ENCODE measurements around the gene NDUFB2.
"Not testable (repeated sequence)": the region's sequence is repeated elsewhere in the genome, so short reads cannot be mapped to it uniquely, and the experiment has no call there.

Gene NDUFB2

DNA sequence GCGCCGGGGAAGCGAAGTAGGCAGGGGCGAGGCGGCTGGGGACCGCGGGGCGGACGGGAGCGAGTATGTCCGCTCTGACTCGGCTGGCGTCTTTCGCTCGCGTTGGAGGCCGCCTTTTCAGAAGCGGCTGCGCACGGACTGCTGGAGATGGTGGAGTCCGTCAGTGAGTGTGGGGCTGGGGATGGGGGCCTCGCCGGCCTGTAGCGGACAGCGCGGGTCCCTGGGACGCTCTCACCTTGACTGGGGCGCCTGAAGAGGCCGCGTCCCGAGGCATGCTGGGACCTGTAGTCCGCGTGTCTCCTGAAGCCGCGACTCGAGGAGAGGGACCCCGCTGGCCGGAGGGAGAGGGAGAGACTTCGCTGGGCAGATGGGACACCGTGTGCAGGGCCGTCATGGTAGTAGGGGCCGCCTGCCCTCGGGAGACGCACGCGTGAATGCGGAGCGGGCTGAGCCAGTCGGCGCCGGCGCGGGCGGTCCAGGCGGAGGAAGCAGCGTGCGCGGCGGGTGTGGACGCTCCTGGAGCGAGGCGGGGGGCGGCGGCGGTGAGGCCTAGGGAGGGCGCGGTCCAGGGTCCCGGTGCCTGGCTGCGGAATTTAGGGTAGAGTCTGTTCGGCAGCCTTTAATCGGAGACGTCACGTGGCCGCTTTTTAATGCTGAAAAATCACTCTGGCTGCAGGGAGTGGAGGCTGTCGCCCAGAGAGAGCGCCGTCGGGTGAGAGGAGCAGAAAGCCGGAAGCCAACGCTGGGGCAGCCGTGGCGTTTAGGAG, at the start of gene NDUFB2:
Gene NDUFB2, plus strand, starts transcription at position 29 of the 767 bp plus-strand sequence. Its CDS starts 37 bp downstream, at position 66.
- peak within 1 kb of the TSS; percentile 91 for H3K4me3 ChIP-seq (ENCODE audit: low read depth, low read length)

DNA sequence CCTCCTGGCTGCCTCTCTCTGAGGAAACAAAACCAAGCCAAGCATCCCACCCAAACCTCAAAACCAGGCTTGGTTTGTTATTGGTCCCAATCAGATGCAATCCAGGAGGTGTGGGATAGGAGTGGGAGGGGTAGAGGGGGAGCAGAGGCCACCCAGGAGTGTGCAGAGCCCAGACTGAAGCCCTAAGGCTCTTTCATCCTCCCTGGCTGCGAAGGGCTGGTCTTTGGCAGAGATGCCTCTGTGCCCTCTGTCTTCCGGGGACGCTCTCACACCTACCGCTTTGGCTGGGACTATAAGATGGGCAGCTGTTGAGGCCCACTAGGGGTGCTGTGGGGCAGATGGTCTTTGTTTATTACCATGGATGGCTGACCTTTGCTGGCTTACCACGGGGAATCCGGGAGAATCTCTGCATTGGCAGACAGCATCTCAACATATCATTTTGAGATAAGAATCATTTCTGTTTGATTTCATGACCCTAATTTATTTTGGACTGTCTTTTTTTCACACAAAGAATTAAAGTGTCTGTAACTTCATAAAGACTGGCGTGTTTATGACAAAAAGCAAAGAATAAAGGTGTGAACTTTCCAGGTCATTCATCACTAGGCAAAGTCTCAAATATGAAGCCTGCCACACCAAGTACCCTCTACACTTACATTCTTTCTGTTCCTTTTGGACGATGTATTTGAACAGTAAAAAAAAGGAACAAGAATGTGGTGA, 49.4 kb upstream of the NDUFB2 start:
- H3K4me3 ChIP-seq (ENCODE audit: low read depth, low read length): no peak overlapping the region

DNA sequence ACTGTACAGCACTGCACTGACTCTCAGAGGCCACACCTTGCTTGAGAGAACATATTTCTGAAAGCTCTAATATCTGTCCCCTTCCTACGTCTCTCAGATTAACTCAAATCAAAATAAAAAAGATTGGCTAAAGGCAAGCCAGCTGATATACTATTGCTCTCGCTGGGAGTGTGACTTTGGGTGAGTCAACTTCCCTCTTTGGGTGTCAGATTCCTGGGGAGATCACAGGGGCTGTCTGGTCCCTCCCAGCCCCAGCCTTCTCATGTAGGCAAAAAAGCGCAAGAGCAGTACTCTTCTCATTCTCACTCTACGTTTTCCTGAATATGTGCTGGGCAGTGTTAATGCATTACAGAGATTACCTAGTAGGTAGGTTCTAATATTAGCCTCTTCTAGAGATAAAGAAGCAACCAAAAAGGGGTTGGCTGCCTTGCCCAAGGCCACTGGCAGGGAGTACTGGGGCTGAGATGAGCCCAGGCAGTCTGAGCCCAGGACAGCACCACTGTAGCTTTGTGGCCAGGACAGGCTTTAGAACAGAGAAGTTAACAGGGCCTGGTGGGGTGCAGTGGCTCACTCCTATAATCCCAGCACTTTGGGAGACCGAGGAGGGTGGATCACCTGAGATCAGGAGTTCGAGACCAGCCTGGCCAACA, 46.8 kb upstream of the NDUFB2 start:
- no peak overlapping the region for H3K4me3 ChIP-seq (ENCODE audit: low read depth, low read length)

GRCh38 chr7:140650367-140650766, 46.1 kb upstream of the NDUFB2 start:
- H3K4me3 ChIP-seq (ENCODE audit: low read depth, low read length): no peak overlapping the region

- H3K4me3 ChIP-seq (ENCODE audit: low read depth, low read length): no peak overlapping the region
Observed at GRCh38 chr7:140653319-140654108, 43.0 kb upstream of the NDUFB2 start.

DNA sequence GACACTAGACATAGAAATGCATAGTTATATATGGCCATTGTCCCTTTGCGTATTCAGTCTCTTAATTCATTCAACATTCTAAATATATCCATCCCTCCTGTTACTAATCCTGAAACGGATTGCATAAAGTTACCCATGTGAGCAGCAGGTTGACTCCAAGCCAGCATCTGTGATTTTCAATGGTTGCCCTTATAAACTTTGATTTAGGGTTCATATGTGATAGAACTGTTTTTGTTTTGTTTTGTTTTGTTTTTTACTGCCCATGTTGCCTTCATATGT, 42.5 kb upstream of the NDUFB2 start:
- no peak overlapping the region for H3K4me3 ChIP-seq (ENCODE audit: low read depth, low read length)

- H3K4me3 ChIP-seq (ENCODE audit: low read depth, low read length): no peak overlapping the region
Observed at GRCh38 chr7:140654661-140655060, 41.8 kb upstream of the NDUFB2 start.

GRCh38 chr7:140655511-140656408, 40.7 kb upstream of the NDUFB2 start:
- no peak overlapping the region for H3K4me3 ChIP-seq (ENCODE audit: low read depth, low read length)

DNA sequence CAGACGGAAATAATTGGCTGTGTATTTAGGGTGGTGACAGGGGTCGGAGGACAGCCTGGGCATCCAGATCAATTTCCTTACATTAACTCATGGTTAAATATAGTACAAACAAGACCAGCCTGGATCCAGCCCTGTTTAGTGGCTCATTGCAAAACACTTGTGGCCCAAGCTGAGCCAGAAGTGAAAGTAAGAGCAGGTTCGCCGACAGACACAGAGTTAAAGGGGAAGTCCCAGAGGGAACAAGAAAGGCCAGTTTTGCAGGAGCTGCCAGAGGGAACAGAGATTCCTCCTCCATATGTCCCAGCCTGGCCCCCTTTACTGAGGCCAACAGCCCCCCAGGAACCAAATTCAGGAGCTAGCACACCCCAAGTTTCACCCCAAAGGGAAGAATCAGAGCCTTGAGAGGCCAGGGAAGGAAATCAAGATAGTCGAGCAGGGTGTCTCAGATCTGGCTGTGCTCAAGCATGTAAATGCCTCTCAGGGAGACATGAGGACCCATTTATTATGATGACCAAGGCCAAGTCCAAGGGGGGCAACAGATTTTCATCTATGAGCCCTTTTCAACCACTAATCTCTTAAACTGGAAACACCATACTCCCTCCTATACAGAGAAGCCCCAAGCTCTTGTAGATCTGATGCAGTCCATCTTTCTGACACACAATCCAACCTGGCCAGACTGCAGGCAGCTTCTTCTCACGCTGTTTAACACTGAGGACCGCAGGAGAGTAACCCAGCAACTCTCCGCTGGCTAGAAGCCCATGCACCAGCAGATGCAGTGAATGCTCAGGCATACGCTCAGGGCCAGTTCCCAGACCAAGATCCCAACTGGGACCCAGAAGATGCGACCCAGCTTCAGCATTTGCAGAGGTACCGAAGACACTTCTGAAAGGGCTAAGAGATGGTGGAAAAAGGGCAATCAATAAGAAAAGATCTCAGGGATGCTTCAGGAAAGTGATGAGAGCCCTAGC, 39.7 kb upstream of the NDUFB2 start:
- no peak overlapping the region for H3K4me3 ChIP-seq (ENCODE audit: low read depth, low read length)

- no peak overlapping the region for H3K4me3 ChIP-seq (ENCODE audit: low read depth, low read length)
Observed at GRCh38 chr7:140657891-140658290, 38.6 kb upstream of the NDUFB2 start.

DNA sequence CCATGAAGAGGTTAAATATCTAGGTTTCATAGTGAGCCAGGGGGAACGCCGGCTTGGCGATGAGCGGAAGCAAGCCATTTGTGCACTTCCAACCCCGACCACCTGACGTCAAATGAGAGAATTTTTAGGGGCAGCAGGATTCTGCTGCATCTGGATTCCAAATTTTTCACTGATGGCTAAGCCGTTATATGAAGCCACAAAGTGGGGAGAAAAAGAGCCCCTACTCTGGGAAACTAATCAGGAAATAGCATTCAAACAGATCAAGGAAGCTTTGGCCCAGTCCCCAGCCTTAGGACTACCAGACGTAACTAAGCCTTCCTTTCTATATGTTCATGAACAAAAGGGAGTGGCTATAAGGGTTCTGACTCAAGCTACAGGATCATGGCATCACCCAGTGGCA, 36.7 kb upstream of the NDUFB2 start:
- H3K4me3 ChIP-seq (ENCODE audit: low read depth, low read length): no peak overlapping the region

GRCh38 chr7:140661124-140661523, 35.4 kb upstream of the NDUFB2 start:
- no peak overlapping the region for H3K4me3 ChIP-seq (ENCODE audit: low read depth, low read length)

DNA sequence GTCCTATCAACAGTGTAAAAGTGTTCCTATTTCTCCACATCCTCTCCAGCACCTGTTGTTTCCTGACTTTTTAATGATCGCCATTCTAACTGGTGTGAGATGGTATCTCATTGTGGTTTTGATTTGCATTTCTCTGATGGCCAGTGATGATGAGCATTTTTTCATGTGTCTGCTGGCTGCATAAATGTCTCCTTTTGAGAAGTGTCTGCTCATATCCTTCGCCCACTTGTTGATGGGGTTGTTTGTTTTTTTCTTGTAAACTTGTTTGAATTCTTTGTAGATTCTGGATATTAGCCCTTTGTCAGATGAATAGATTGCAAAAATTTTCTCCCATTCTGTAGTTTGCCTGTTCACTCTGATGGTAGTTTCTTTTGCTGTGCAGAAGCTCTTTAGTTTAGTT, 33.6 kb upstream of the NDUFB2 start:
- H3K4me3 ChIP-seq (ENCODE audit: low read depth, low read length): not testable (repeated sequence)

- no peak overlapping the region for H3K4me3 ChIP-seq (ENCODE audit: low read depth, low read length)
Observed at GRCh38 chr7:140667476-140667875, 29.0 kb upstream of the NDUFB2 start.

DNA sequence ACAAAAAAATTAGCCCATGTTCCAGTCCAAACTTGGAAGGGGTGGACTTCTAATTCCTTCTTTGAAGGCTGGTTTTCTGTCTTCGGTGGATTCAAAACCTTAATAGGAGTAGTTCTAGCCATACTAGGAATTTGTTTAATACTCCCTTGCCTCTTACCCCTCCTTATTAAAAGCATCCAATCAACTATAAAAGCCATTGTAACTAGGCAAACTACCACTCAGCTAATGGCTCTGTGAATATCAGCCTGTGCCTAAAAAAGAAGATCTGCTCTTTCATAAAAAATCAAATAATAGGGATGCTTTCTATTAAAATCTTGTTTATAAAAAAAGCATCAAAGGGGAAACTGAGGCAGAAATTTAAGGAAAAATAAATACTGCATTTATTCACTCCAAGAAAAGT, 27.9 kb upstream of the NDUFB2 start:
- H3K4me3 ChIP-seq (ENCODE audit: low read depth, low read length): no peak overlapping the region

GRCh38 chr7:140669352-140669751, 27.2 kb upstream of the NDUFB2 start:
- no peak overlapping the region for H3K4me3 ChIP-seq (ENCODE audit: low read depth, low read length)

- H3K4me3 ChIP-seq (ENCODE audit: low read depth, low read length): not testable (repeated sequence)
Observed at GRCh38 chr7:140669862-140670261, 26.6 kb upstream of the NDUFB2 start.

- H3K4me3 ChIP-seq (ENCODE audit: low read depth, low read length): no peak overlapping the region
Observed at GRCh38 chr7:140670343-140670935, 26.1 kb upstream of the NDUFB2 start.

- peak overlapping the region; percentile 29 for H3K4me3 ChIP-seq (ENCODE audit: low read depth, low read length)
Observed at GRCh38 chr7:140671966-140672365, 24.5 kb upstream of the NDUFB2 start.
